Renal pelvis (tissue), 4 donors: ENCODE data around the gene SPDYA. TPM values are rescaled to one million over a fixed set of nuclear protein-coding genes. Genes with fewer than 3 reads are reported as not detected.
A peak's percentile ranks its signal among the peaks of the same experiment; 100 is the strongest.

Experiments used
- DNase-seq: peaks from one replicate; pipeline ENCODE4 v3.0.0-alpha.2; 2013
- polyA plus RNA-seq, 3 donors: library from polyadenylated mRNA; unstranded; fragments of 120-200 nt; gene quantifications; one replicate each; pipeline ENCODE4 v1.2.1, GENCODE V29; 2013; ENCODE audit not compliant: insufficient read length in 3 of 3

The SPDYA gene
- polyA plus RNA-seq, 3 donors: 0.81 to 3.7 (median 3.1) TPM

DNA sequence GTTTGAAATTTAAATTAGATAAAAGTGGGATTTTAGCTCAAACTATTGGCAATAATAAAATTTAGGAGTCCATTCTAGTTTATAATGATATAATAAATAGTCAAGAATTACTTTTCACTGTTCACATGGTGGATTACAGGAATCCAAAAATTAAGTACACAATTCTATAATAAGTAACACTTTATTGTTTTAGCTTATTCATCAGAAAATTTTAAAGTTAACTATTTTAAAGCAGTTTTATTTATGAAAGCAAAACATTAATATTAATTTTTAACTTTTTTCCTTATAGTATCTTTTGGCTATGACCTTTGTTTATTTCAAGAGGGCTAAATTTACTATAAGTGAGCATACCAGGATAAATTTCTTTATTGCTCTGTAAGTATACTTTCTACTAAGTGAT, 11.4 kb downstream of the SPDYA start:
- DNase-seq: no peak

DNA sequence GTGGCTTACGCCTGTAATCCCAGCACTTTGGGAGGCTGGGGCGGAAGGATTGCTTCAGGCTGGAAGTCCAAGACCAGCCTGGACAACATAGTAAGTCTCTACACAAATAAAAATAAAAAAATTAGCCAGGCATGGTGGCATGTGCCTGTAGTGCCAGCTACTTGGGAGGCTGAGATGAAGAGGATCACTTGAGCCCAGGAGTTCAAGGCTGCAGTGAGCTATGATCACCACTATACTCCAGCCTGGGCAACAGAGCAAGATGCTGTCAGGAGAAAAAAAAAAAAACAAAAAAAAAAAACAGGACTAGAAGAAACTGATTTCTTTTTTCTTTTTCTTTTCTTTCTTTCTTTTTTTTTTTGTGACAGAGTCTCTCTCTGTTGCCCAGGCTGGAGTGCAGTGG, 13.6 kb downstream of the SPDYA start:
- no peak for DNase-seq

DNA sequence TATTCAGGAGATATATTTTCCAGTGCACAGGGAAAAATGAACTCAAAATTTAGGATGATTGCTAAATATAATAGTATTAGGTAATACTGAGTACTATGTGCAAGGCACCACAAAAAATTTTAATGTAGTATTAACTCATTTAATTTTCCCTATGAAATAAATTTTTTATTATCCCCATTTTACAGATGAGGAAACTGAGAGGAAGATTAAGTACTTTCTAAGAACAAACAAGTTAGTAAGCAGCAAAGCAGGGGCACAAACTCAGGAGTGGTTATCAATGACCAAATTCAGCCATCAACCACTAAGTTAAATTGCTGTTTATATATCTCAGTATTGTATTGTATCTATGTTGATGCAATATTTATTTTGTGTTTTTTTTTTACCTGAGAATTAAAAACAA, 14.2 kb downstream of the SPDYA start:
- DNase-seq: no peak

DNA sequence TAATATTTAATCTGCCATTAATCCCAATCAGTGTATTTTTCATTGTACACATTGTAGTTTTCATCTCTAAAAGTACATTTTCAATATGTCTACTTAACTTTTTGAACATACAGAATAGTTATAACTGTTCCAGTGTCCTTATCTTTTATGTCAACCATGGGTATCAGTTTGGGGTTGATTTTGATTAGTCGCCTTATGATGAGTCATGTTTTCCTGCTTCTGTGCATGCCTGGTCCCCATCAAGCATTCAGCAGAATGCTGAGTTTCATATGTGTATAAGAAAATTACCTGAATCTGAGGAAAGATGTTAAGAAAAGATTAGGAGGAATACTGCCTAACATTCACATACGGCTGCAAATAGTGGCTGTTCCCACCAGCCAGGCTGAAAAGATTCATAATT, 17.7 kb downstream of the SPDYA start:
- DNase-seq: no peak

DNA sequence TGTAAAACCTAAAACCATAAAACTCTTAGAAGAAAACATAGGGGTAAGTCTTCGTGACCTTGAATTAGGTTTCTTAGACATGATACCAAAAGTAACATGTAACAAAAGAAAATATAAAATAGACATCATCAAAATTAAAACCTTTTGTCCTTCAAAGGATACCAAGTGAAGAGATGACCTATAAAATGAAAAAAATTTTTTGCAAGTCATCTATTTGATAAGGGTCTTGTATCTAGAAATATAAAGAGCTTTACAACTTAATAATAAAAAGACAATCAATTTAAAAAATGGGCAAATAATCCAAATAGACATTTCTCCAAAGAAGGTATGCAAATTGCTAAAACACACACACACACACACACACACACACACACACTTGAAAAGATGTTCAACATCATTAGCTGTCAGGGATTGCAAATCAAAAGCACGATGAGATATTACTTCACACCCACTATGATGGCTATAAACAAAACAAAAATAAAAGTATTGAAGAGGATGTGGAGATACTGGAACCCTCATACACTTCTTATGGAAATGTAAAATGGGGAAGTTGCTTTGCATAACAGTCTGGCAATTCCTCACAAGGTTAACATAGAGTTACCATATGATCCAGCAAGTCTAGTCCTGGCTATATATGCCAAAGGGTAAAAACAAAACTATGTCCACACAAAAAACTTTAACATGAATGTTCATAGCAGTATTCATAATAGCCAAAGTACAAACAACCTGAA, 23.3 kb downstream of the SPDYA start:
- DNase-seq: no peak

DNA sequence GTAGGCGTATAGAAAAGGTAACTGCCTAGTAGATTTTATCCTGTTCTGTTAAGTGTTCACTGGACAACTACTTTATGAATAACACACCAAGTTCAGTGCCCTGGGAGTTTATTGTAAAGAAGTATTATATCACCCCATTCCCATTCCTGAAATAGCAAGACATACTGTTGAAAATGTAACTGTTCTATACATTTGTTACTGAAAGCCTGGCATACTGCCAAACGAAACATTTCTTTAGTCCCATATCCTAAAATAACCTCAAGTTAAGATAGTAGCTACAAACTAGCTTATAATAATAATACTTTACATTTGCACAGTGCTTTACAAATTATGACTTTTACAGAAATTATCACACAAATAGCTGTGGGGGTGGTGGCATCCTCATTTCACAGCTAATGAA, 25.1 kb downstream of the SPDYA start:
- DNase-seq: no peak

DNA sequence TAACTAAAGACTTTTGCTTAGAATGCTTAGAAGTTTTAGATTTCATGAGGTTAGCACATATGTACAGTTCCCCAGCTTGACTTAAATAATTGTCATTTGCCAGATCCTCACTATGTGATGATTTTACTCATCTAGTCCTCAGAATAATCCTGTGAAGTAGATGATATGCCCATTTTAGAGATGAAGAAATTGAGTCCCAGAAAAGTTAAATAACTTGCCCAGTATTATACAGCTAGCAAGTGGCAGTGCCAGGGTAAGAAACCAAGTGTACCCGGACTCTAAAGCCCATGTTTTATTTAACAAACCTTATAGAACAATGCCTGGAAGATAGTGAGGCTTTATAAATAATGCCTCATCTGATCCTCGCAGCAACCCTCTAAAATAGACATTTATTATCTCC, 28.3 kb downstream of the SPDYA start:
- DNase-seq: no peak

DNA sequence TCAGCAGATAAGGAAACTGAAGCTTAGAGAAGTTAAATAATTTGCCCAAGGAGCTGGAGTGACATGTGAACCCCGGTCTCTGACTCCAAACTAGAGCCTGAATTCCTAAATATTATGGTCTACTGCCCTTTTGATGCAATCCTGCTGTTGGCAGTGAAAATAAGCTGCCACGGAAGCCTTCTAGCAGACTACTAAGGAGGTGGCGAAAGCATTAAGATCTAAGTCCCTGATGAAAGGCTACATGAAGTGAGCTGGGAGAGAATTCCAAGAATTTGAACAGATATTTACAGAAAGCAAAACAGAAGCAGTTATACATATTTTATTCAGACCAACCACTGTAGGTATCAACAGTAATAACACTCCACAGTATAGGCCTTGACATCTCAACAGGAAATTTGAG, 31.4 kb downstream of the SPDYA start:
- peak; percentile 9 for DNase-seq

DNA sequence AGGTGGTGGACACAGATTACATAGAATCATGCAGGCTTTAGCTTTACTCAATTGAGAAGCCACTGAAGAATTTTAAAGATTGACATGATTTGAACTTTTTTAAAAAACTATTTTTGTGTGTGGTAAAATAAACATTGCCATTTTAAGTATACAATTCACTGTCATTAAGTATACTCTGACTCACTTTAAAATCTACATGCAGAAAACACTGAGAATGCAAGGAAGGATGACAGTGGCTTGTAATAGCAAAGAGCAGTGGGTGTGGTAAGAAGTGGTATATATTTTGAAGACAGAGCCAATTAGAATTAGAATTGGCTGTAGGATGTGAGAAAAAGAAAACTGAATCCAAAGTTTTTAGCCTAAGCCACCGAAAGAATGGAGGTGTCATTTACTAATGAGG, 44.6 kb downstream of the SPDYA start:
- DNase-seq: no peak

DNA sequence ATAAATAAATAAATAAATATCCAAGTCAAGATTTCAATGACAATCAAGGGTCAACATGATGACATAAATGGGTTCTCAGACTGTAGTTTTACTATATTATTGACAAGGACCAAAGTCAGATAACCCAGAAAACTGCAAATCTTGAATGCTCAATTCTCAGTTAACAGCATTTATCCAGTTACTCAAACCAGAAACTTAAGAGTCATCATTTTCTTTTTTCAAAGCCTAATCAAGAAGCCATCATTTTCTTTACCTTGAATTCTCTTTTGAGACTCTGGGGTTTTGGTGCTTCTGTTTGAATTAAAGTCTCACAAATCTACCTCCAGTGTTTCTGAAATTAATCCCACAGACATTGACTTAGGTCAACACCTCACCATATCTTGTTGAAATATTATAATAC, 45.3 kb downstream of the SPDYA start:
- no peak for DNase-seq

DNA sequence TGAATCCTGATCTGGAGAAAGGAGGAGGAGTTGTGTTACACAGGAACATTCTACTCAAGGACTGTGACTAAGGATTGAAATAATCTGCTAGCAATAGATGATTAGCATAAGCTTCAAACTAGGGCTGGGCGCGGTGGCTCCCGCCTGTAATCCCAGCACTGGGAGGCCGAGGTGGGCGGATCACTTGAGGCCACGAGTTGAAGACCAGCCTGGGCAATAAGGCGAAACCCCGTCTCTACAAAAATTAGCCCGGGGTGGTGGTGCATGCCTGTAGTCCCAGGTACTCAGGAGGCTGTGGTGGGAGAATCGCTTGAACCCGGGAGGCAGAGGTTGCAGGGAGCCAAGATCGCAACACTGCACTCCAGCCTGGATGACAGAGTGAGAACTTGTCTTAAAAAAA, 58.0 kb downstream of the SPDYA start:
- DNase-seq: no peak

DNA sequence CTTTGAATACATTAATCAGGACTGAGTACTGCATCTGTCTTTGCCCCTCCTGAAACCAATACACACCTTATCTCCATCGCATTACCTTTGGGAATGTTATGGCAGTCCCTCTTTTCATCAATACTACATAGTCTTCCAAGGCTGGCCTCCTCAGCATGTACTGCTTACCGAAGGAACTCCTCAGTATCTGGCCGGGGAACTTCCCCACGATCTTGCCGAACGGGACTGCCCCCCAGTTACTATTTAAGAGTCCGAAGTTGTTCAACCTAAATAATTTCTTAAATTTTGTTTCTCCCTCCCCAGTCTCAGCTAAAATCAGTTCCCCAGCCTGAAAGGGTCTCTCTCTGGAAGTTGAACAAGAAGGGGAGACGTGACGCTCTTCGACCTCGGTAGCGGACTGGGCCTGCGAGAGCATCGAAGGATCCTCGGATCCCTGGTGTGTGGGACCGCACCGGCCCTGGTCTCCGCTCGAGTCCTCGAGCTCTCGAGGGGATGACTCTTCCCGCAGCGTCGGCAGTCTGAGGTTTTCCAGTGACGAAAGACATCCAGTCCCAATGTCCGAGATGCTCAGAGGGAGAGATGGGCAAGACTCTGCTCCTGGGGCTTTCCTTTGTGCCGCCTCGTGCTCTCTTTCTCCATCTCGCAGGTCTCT, 59.0 kb downstream of the SPDYA start:
- DNase-seq: no peak

DNA sequence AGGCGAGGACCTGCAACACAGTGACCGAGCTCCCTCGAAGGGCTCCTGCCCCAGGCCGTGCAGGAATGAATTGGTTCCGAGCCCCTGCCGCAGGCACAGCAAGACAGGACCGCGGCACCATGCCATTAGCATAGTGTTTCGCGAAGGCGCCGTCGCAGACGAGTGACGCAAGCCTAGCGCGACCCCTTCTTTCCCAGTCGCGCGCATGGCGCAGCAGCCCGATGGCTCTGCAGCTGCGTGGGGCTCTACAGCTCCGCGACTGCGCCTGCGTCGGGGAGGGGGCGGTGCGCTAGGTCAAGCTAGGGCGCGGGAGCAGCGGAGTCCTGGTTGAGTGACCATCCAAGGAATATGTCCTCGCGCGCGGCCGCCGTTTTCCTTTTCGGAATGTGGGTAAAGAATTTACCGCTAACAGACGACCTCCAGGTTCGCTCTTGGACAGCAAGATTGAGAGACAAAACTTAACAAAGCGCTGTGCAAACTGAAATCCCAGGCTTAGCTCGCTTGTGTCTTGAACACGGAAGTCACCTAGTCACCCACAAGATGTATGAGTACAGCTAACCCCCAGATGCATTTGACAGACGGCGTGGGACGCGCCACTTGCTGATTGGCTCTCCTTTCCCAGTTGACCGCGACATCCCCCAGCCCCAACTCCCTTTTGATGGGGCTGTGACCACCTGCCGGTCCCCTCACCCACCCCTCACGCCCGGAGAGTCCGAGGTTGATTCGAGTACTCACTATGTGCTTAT, 59.7 kb downstream of the SPDYA start, which contains the start of gene TRMT61B:
TRMT61B (minus strand) TSS at position 164 of the 746 bp plus-strand sequence; CDS start at position 132, 32 bp downstream.
- DNase-seq: peak; percentile 95

DNA sequence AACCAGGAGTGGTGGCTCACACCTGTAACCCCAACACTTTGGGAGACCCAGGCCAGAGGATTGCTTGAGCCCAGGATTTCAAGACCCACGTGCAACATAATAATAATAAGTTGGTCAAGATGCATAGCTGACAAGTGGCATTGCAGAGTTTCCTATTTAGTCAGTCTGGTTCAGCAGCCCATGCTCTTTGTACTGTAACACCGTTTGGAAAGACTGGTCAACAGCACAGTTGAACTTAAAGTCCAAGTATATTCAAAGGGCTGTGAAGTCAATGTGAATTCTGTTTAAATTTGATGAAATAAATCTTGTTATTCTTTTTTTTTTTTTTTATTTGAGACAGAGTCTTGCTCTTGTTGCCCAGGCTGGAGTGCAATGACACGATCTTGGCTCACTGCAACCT, 61.0 kb downstream of the SPDYA start:
- no peak for DNase-seq

DNA sequence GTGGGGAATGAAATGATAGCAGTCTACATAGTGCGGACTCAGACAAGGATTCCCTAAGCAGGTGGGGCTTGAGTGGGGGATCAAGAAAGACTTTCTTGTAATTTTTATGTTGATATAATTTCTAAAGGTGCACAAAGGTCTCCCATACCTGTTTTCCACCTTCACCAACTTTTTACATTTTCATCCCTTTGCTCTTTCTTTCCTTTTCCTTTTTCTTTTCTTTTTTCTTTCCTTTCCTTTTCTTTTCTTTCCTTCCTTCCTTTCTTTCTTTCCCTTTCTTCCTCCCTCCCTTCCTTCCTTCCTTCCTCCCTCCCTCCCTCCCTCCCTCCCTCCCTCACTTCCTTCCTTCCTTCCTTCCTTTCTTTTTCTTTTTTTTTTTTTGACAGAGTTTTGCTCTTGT, 69.6 kb downstream of the SPDYA start:
- DNase-seq: no peak

DNA sequence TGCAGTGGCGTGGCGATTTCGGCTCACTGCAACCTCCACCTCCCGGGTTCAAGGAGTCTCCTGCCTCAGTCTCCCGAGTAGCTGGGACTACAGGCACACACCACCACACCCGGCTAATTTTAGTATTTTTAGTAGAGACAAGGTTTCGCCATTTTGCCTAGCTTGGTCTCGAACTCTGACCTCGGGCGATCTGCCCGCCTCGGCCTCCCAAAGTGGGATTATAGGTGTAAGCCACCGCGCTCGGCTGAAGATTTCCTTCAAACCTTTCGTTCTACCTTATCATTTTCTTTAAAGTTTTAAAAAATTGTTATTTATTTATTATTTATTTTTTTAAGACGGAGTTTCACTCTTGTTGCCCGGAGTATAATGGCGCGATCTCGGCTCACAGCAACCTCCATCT, 82.9 kb downstream of the SPDYA start:
- DNase-seq: no peak

DNA sequence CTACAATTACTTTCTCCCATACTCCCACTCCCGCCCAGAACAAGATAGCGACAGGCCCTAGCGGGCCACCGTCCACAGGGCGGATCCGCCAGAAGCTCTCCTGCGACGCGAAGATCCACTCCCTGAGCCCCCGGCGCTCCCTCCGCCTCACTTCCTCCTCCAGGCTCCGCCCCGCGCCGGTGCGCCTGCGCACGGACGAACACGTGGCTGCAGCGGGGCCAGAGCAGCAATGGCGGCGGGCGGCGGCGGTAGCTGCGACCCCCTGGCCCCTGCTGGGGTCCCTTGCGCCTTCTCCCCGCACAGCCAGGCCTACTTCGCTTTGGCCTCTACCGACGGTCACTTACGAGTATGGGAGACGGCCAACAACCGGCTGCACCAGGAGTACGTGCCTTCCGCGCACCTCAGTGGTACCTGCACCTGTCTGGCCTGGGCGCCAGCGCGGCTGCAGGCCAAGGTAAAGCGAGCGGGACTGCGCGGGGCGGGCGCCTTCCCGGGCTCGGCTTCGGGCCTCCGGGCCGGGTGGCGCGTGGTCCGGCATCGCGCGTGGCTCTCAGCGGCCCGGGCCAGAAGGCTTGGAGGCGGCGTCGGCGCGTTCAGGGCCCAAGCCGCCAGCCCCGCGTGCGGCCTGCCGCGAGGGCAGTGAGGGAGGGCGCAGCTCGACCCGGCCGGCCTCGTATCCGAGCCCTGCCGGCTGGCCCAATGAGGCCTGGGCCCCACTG, 84.0 kb downstream of the SPDYA start, which contains the start of gene WDR43:
WDR43 (plus strand) TSS at position 198 of the 719 bp plus-strand sequence; CDS start at position 230, 32 bp downstream.
- DNase-seq: peak; percentile 98

DNA sequence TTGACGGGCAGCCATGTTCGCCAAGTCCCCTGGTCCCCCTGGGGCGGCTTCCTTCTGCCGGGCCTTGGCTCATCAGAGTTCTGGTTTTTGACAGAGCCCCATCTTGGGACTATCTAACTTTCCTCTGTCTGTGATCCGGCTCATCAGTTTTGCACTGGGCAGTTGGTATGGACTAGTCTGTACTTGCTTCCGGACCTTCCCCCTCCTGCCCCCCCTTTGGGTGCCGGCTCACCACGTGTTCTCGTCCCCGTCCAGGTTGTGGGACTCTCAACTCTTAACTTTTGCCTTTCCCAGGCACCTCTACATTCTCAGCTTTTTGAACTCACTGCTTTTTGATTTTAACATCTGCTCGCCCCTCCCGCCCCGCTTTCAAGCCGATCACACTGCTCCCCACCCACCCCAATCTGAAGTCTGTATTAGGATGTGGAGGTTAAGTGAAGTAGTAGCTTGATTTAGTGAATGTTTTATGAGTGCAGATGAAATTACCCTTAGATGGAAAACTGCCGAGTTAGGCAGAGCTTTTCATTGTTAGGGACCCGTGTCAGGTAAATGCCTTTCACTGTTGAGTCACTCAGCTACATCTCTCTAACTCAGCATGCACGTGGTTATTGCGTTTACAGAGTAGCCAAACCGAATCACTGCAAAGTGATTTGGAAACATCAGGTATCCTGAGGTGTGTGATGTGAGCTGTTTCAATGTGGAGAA, 84.7 kb downstream of the SPDYA start:
- DNase-seq: peak; percentile 11

DNA sequence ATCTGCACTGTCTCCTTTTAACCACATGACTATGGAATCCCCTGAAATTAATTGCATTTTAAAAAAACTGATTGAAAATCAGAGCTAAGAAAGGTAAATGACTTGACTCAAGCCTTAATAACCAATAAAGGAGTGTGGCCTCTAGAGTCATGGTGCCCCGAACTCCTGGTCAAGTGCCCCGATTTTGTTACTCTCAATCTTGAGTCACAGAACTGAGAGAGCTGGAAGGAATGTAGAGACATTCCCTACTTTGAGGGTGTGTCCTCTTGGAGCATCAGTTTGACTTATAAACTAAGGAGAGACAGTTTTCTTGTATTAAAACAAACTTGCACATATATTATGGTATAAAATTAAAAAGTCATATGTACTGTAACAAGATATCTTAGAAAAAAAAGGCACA, 86.3 kb downstream of the SPDYA start:
- DNase-seq: no peak

DNA sequence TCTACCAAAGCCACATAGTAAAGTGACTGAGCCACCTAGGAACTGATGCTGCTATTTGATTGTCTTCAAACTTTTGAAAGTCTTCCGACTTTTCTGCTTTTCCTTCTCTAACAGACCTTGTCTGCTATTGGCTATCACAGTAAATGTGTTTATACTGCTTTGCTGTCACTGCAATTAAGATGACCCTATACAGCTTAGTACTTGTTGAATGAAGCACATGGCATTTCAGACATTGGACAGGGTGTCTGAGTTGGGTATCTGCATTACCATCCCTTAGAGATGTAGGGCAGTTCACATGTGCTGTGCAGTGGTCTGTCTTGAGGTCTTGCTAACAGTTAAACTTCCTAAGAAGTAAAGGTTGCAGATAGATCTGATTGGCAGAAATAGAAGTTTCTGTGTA, 87.4 kb downstream of the SPDYA start:
- no peak for DNase-seq
